ENCODE data around the gene ADAMTS17.

ADAMTS17 gene

DNA sequence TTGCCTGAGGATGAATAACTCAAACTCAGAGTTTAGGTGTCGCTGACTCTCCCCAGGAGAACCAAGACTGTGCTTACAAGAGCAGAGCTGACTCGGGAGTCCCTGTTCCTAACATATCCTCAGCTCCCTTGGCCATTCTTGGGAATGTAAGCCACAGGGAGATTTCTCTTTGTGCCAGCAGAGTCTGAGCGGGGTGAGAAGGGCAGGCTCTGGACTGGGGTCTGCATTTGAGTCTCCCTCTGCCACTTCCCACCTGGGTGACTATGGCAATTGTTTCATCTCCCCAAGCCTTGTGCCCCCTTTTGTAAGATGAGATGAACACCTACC lies 126.0 kb downstream of the ADAMTS17 start:
- DNase-seq, result no peak

DNA sequence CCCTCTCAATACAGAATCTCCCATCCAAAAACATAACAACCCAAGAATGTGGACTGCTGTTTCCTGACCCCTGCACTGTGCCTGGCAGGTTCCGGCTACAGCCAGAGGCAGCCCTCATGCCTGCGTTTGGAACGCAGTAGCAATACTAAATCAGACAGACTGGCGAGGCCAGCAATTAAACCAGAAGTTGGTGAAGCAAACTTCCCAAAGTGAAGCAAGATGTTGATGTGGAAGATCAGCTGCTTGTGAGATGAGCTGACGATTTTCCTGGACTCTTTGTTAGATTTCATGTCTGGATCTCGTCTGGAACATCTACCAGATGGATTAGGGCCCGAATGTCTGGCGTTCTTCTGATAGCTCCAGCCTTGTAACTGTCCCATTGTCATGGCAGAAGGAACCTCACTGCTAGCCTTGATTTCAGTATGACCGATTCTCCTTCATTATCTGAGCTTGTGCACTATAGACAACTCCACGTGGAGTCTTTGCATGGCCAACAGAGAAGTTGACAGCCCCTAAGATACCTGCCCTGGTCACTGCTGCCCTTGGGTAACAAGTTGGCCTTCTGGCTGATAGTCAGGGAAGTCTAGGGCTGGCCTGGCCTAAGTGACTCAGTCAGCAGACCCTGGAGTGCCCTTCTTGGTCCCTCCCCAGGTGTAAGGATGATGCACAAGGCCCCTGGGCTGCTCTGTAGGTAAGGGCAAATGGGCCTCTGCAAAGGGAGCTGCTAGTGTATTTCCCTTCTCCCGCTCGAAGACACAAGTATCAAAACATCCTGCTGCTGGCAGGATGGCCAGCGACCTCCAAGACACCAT lies 126.5 kb downstream of the ADAMTS17 start:
- DNase-seq, result no peak

DNA sequence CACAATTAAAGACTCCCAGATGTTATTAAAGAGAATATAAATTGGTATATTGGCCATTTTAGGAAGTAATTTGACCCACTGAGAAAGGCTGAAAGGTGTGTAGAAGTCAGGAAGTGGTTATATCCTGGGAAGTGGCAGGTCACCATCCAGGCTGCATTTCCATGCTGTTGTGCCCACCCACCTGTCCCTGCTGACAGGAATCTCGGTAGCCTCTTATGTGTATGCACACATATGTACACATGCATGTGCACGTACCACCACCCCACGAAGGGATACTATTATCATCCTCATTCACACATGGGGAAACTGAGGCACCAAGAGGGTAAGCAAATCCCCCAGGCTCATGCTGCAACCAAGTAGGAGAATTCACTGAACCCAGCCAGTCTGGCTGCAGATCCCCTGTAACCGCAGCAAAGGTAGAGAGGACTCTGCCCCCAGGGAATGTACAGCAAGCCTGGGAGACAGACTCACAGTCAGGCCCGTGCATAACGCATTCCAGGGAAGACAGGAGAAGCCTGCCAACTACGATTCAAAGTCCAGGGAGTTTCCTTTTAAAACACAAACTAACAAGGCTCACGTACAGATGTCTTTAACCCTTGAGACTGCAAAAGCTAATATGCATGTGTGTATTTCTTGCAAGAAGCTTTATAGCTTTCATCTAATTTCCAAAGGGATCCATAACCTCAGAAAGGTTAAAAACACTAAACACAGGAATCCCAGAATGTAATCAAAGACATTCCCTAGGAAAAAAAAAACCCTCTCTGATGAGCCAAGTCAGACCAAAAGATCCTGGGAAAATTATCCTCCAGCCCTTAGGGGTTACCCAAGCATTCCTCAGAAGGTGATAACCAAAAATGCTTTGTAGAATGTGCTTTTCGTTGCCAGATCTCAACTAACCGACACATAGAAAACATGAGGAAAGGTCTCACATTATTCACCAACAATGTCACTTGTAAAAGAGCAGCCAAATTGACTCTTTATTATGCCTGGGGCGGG lies 129.6 kb downstream of the ADAMTS17 start:
- DNase-seq, result no peak

DNA sequence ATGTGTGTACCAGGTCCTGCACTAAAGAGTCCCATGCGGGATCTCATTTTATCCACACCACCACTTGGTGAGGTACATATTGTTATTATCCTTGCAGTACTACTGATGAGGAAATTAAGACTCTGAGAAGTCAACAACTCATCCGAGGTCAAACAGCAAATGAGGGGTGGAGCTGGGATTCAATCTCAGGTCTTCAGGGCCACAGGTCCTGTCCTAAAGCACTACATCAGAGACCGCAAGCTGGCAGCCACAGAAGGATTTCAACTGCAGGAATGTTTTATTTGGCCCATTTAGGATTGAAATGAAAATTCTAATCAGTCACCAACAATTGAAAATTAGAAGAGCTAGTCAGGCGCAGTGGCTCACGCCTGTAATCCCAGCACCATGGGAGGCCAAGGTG lies 131.4 kb downstream of the ADAMTS17 start:
- DNase-seq, result no peak

DNA sequence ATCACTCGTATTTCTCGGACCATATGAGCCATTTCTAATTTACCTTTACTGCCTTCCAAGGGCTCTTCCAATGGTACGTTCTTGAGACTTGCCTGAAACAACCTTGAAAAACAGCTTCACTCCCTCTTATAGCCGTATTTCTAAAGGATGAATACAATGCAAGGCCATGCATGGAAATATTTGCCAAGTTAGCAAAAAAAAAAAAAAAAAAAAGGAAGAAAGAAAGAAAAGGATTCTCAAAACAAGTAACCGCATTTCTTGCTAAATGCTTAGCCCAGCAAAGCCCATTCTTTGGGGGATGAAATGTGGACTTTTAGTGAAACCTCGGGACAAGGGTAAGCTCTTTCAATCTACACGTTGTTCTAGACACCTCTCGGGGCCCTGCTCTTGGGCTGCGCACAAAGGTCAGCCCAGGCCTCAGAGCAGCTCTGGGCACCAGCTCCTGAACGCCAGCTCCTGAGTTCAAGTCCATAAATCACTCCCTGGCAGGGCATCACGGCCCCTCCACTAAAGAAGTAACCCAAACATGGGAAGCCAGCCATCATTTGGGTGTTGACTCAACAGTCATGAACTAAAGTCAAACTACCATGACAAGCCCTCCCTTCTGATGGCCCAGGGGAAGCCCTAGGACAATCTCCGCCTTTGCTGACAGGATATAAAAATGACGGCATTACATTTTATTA lies 132.7 kb downstream of the ADAMTS17 start:
- no peak for DNase-seq

DNA sequence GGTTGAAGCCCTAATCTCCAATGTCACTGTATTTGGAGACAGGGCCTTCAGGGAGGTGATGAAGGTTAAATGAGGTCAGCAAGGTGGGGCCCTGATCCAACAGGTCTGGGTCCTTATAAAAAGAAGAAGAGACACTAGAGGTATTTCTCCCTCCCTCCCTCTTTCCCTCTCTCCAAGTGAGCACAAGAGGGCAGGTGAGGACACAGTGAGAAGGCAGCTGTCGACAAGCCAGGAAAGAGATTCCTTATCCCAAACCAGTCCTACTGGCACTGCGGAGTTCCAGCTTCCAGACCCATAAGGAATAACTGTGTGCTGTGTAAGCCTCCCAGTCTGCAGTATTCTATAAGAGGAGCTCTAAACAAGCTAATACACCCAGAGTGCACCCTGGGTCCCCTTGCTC lies 134.7 kb downstream of the ADAMTS17 start:
- DNase-seq, result no peak

DNA sequence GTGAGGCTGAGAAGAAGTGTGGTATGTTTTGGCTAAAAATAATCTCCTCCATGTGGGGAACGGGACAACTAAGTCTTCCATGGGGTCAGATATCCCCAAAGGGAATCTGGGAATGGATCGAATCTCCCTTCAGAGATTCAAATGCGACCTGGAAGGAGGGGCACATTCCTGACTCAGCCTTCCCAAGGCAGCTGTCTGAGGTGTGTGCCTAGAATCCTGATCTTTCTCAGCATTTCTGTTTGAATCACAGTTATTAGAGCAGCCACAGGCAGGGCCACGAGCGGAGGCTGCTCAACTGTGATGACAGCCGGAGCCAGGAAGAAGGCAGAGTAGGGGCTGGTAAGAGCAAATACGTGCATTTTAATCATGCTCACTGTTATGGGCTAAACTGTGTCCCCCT lies 135.1 kb downstream of the ADAMTS17 start:
- no peak for DNase-seq

DNA sequence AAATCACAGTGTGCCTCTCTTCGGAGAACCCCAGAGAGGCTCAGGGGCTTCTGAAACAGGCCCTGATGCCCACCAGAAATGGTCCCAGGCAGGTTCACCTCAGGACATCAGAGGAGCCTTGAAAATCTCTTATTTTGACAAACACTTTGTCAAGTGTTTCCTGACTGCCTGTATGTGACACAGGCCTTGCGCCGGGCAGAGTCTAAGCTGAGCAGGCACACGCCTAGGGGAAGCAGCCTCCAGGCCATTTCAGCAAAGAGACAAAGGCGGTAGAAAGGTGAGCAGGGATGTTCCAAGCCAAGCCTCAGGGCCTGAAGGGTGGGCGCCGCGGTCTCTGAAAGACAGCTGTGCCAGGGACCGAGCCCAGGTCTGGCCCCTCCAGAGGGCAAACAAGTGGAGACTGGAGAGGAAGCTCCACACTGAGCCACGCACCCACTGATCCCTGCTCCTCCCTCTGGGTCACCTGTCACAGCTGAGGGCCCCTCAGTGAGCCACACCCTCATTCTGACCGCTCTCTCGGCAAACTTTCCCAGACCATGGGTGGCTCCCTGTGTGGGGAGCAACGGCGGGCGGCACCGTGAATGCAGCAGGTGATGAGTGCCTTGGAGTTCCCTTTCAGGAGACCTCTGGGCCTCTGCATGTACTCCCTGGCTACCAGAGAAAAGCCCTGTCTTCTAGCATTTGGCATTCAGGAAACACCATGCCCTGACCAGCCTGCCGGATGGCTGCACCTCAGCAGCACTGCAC lies 136.1 kb downstream of the ADAMTS17 start:
- DNase-seq, result no peak

DNA sequence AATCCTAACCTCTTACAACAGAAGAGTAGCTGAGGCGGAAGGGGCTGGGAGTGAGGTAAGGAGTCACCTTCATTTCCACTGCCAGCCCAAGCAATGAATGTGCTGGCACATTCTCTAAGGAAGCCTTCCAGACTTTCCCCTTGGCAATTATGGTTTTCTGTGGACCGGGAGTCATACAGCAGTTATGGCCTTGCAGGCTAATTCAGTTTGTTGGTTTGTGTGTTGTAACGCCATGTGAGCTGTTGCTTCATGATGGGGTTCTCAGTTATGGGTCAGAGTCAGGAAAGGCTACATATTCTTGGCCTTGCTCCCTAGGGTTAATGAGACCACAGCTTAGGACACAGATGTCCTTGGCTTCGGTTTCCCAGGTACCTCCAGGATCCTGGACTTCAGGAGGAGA lies 137.0 kb downstream of the ADAMTS17 start:
- DNase-seq, result no peak

DNA sequence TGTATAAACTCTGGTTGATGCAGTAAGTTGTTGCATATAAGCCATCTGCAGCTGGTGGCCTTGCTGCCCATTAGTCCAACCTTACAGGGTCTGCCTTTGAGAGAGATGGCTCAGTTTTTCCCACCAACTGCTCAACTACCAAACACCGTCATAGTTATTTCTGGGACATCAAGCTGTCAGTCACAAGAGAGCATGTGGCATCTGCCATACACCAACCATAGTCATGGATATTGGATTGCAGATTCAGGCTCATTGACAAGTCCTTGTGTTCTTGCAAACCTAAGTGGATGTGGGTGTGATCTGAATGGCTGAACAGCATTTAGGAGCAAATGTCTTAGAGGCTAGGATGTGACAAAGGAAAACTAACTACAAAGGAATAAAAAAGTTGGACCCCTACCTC lies 137.6 kb downstream of the ADAMTS17 start:
- DNase-seq, result no peak

DNA sequence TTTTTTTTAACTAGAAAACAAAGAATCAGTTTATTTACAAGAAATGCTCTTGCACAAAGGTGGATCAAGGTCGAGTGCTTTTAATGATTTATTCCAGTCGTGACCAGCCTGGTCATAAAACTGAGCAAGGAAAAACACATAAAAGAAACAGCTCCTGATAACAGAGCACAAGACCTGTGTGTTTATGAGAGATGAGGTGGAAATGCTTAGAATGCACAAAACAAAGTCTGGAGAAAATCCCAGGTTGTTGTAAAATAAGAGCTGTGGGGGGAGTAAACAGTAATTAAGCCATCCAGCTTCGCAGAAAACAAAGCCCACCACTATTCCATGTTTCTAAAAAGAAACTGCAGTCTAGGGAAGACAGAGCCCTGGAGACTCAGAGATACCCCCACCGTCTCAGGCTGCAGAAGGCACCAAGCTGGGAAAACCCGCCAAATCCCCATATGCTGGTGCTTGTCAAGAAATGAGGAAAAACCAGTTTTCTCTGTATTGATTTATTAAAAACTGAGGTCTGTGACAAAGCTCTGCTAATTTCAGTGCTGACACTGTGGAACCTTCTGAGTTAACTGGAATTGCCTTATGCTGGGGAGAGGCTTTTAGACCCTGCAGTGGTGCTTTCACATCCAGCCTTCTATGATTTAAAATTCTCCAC lies 139.3 kb downstream of the ADAMTS17 start:
- no peak for DNase-seq

DNA sequence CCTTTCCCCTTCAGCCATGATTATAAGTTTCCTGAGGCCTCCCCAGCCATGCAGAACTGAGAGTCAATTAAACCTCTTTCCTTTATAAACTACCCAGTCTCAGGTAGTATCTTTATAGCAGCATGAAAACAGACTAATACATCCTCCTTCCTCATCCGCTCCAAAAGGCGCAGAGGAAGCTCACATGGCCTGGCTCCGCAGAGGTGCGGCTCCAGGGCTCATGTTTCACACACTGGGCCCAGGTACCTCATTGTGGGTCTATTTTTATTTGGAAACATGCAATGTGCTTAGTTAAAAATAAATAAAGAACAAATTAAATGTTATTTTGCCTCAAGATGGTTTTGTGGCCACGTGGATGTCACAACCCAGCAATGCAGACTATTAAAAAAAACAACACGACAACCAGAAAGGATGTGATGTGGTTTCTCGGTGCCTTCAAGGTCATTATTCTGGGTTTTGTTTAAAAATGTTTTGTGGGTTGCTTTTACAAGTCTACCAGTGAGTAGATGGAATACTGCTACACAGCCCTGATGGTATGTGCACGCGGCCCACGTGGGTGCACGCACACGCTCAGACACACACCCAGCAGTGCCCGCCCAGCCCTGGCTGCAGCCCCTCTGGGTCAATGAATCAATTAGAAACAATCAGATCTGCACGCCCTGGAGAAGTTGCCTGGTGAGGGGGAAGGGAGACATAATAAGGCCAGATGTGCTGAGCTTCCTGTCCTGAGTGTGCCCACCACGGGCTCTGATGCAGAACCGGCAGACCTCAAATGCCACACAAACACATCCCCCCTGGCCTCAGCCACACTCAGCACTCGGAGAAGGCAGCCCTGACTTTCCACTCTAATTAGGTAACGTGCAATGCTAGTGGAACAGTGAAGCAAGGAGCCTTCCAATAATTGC lies 140.1 kb downstream of the ADAMTS17 start:
- DNase-seq, result no peak

DNA sequence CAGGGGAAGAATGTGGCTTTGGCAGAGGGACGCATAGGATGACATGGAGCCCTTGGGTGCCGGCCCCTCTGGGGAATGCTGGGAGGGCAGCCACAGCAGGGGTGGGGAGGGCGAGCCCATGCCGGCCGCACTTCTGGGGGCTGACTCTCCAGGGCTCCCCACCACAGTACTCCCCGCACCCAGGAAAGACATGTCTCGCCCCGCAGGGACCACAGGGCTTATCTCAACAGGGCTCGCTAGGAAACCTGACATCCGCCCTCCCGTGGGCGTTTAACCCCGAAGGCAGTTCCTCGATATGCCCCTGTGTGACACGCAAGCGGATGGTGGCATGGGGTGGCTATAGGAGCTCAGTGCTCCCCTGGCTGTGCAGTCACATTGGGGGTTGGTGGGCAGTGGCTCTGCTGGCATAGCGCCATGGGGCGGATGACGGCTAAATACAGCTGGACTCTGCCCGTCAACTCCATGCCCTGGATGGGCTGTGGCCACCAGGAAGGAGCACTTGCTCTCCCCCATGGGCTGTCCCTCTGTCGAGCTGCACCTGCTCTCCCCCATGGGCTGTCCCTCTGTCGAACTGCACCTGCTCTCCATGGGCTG lies 141.4 kb downstream of the ADAMTS17 start:
- DNase-seq, result no peak

DNA sequence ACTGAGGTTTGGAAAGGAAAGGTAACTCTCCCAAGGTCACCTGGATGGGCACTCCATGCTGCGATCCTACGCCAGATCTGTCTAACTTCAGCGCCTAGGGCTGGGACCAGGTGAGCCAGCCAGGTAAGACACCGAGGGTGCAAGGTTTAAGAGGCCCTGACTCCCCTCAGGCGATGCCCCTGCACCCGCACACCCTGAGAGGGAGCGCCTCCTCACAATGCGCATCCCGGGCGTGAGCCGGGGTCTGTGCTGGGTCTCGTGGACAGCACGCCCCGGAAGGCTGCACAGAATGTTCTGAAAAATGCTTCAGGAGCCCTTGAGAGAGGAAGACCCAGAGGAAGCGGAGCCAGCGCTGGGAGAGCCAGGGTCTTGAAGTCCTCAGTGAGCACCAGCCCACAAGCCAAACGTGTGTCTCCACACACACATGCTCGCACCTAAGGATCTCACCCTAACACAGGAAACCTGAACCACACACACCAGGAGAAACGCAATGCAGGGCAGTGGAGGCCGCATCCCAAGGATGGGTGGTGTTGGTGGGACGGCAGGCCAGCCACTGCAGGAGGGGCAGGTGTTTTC lies 142.0 kb downstream of the ADAMTS17 start:
- no peak for DNase-seq

DNA sequence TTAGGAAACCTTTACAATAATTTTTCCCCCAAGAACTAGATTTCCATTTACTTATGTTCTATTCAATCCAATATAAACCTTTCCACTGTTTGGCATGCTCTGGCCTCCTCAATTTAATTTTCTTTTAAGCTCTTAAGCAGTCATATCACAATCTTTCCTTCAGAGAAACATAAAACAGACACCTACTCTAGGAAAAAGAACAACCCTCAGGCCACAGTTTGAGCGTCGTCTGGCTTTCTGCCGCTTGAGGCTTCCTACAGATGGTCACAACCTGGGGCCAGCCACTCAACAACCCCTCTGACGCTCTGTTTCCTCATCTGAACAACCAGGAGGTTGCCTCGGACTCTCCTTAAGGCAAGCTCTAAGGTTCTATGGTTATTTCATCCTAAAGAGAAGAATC lies 143.3 kb downstream of the ADAMTS17 start:
- DNase-seq, result no peak

DNA sequence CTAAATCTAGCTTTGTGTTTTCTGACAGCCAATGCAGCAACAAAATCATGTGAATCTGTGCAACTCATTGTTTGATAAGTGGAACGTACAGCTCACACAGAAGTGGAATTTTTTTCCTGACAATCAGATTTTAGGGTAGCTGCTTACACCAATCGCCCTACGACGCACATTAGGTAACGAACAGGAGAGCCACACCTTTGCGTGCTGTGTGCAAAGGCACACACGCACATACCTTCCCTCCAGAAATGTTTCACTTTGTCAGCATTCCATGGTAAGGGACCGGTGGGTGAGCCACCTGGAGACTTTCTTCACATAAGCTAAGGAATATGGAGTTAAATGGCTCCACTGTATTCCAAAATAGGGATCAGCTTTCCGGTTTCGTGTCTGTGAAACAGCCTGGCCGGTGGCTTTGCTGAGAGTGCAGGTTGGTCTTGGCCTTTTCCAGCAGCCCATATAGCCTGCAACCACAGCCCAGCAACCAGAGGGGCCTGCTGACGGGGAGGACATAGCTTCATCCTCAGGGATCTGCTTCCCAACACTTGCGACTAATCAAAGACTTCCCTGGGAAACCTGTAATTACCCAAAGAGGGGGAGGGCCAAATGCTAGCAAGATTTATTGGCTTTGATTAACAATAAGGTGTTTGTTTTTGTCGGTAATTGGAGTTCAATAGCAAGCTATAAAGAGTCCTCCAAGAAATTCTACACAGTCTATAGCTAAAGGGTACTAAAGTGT lies 145.3 kb downstream of the ADAMTS17 start:
- no peak for DNase-seq

DNA sequence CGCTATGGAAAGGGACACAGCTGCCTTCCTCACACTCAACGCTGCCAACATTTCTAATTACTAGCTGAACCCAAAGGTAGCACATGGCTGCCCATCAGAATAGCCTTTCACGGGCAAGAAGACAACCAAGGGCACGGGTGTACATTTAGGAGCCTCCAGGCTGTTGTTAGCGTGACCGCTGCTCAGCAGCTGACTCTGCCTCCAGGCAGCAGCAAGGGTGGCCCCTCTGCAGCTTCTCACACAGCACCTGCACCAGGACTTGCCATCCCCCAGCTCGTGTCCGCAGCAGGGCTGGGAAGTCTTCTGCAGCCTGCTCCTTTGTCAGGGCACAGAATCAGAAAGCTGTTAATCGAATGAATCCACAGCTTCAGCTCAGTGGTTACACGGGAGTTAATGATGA lies 146.8 kb downstream of the ADAMTS17 start:
- no peak for DNase-seq

DNA sequence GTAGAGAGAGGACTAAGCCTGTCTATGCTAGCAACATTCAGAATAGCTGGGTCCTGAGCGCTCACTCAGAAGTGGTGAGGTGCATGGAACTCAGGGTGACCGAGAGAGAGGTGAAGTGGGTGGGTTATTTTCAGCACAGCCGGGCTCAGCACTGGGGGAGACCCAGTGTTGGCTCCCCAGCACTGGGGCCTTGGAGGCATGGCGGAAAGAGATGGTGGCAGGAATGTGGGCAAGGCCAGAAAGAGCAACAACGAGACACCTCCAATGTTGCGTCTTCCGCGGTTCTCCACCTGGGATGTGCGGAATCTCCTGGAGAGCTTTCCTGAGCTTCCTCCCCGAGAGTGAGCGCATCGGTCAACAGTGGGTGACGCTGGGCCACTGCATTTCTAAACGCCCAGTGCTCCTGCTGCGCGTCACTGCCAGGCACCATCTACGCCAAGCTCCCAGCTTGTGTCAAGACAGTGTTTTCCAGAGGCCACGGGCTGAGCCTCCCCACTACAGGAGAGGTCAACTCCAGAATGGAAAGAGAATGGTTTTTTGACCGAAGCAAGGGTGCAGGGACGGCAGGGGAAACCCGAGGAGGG lies 148.4 kb downstream of the ADAMTS17 start:
- DNase-seq, result no peak
